Measurements from ENCODE around the gene IGDCC3.
"Not testable (repeated sequence)": the region's sequence is repeated elsewhere in the genome, so short reads cannot be mapped to it uniquely, and the experiment has no call there.

IGDCC3 gene

DNA sequence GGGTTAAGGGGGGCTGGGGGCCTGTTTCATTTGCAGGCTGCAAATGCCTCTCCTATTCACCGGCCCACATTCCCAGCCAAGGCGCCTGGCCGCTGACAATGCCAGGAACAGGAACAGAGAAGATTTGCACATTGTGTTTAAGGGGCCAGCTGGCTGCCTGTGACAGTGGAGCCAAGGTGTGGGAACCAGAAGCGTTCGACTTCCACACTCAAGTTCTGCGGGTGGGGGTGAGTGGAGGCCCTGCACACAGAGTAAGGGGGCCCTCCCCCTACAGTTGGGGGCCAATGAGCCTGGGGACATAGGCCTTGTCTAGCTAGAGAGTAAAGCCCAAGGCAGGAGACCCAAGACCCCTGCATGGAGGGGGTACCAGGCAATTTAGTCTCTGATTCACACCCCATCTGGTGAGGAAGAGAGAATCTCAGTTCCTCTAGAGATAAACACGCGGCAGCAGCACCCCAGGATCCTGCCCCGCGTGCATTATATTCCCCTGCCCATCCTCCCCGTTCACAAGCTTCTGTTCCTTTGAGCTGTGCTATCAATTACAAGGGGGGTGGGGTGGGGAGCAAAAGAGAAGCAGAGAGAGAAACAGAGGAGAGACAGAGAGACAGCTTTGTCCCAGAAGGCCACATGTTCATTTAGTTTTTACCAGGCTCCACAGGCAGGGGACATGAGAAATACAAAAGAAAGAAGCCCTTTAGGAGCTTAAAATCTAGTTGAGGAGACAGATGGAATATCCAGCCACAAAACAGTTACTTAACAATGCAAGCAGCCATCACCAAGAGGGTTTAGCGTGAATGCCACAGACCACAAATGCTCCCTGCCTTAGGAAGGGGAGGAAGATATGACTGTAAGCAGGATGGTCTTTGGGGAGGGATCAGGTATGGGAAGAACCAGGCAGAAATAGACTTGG, 9.2 kb downstream of the IGDCC3 start:
- DNase-seq = no peak

DNA sequence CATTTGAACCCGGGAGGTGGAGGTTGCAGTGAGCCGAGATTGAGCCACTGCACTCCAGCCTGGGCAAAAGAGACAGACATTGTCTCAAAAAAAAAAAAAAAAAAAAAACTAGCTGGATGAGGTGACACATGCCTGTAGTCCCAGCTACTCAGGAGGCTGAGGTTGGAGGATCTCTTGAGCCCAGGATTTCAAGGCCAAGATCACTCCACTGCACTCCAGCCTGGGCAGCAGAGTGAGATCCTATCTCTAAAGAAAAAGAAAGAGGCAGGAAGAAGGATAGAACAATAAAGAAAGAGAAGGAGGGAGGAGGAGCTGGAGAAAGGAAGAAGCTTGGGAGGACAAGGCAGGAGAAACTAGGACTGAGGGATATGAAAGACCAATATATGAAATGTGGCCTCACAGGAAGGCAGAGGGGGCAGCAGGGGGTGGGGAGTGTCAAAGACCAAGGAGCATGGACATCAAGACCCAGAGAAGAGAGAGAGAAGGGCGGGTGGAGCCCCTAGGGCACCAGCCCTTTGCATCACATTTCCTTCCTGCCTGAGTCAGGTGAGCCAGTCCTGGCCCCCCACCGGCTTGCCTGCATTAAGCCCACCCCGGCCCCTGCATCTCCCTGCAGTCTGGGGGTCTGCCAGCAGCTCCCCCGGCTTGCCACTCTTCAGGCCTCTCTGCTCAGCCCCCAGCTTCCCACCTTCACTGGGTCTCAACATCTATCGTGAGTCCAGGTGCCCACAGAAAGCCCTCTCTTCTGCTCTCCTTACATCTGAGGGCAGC, 11.5 kb downstream of the IGDCC3 start:
- DNase-seq = no peak

DNA sequence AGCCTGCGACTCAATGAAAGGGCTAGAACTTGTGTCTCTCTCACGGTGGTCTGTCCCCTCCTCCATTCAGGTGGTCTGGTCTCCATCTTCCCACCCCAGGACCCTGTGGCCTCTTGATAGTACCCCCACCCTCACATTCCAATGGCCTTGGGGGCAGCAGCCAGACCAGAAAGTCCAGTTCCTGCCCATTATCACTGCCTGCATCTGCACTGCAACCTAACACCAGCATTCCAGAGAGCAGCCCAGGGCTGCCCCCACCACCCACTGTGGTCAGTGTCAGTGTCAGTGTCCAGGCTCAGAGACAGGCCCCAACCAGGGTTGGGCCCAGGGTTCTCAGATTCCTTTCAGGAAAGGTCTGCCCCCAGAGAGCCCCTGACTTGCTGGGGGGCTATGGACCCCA, 12.6 kb downstream of the IGDCC3 start:
- DNase-seq = no peak

DNA sequence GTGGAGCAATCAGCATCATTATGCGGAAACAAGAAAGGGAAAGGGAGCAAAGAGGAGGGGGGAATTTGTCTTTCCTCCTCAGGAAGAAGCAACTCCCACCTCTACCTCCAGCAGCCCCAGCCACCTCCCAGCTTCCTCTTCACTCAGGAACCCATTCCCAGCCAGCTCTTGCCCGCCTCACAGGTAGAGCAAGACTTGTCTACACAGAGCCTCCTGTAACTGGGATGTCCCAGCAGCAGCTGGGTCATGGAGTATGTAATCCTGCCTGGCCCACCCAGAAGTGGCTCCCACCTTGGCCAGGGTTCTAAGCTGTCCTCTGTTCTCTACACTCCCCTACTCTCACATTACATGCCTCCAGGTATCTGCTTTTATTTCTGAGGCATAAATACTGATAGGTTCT, 14.0 kb downstream of the IGDCC3 start:
- no peak for DNase-seq

DNA sequence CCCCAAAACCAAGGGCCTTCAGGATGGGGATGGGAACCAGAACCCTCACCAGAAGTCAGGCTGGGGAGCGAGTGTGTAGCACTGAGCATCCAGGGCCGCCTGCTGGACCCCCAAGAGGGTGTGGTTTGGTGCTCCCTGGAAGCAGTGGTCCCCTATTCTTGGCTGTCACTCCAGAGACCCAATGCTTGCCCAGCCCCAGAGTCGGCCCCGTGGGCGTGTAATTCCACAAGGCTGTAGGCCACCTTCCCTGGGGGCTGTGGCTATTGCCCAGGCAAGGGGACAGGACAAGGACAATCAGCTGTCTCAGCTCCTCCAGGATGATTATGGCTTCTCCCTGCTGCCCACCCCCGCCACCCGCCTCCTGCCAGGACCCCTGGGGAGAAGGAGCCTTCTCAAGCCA, 14.5 kb downstream of the IGDCC3 start:
- DNase-seq = no peak

DNA sequence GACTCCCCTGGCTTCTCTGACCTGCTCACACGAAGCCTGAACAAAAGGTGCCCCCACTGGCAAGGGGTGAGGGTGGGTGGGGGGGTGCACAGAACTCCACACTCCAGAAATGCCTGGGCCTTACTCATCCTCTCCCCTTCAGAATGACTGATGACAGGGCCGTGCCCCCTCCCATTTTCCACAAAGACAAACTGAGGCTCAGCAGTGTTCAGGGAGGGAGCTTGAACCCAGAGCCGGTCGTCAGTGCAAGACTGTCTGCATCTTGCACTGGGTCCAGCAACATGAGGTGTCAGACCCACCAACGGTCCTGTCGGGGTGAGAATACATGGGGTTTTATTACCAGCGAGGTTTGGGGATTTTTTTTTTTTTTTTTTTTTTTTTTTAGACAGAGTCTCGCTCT, 15.3 kb downstream of the IGDCC3 start:
- DNase-seq = no peak

DNA sequence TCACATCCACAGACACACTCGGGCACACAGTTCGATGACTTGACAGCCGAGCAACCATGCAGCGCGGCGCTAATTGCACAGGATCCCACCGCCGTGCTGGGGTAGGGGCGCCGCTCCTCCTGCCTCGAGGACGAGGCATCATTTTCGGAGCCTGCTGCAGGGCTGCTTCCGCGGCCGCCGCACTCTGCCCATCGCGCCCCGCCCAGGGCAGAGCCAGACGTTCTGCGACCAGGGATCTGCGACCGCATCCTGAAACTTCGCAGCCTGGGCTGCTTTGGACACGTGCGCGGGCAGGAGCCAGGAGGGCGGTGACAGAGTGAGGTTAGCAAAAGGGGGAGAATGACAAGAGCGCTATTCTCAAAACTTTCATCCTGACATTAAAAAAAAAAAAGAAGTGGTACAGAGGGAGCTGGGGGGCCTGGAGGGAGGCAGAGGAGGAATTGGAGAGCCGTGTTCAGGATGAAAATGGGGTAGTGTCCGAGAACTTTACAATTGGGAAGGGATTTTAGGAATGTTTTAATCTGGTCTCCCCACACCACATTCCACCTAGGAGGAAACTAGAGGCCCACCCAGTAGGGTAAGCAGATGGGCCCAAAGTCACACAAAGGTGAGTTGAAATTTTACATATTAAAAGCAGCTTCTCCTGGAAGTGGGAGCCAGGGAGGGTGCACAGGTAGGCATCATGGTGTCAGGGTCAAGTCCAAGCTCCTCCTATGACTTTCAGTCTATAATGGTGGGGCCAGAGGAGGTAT, 15.9 kb downstream of the IGDCC3 start:
- DNase-seq = no peak

DNA sequence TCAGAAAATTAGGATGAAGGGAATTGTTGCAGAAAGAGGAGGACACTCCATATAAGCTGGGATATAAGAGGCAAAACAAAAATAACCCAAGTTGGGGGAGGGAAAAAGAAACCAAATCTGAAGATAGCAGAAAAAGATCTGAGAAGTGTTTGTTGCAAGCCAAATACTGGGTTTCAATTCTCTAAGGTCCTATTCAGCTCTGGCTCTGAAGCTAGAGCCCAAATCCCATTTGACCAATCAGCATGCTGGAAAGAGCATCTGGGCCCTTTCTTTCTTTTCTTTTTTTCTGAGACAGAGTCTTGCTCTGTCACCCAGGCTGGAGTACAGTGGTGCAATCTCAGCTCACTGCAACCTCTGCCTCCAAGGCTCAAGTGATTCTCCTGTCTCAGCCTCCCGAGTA, 17.3 kb downstream of the IGDCC3 start:
- no peak for DNase-seq

DNA sequence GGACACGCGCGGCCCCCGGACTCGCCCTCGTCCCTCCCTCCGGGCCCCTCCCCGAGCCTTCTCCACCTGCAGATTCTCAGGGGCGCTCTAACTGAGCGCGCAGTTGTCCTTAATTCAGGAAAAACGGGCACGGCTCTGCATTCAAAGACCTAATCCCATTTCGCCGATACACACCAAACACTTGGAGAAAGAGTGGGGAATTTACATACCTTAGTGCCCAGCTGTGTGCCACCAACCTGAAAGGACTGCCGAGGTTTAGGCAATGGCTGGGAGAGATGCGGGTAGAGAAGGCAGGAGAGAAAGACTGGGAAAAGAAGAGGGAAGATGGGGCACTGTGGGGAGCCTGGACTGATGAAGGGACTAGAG, 21.8 kb downstream of the IGDCC3 start:
- DNase-seq = no peak

DNA sequence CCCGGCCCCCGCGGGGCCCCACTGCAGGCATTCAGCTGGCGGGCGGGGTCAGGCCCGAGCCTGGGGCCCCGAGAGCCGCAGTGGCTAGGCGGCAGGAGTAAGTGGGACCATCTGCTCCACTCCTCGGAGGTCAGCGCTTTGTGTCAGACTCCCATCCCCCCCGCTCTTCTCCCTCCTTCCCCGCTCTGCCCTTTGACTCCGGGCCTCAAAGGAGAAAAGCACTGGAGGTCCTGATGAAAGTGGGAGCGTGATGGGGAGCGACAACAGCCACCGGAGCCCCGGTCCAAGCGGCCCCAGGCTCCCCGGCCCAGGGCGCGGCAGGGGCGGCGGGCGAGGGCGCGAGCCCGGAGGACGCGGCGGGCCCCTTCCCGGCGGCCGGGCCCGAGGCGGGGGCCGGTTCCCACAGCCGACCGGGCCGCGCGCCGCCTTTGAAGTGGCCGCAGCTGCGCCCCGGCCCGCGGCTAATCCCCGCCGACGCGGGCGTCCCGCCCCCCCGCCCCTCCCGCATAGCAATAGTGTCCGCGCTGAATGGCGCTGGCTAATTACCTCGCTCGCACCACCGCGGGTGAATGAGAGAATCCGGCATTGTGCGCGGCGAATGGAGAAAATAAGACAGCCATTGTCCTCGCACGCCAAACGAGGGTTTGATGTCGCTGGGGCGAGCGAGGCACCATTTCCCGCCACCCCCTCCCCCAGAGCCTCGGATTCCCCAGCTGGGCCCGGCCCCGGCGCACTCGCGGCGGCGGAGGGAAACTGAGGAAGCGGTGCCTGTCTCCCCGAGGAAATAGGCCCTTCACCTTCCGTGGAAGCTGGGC, 22.4 kb downstream of the IGDCC3 start:
- no peak for DNase-seq

DNA sequence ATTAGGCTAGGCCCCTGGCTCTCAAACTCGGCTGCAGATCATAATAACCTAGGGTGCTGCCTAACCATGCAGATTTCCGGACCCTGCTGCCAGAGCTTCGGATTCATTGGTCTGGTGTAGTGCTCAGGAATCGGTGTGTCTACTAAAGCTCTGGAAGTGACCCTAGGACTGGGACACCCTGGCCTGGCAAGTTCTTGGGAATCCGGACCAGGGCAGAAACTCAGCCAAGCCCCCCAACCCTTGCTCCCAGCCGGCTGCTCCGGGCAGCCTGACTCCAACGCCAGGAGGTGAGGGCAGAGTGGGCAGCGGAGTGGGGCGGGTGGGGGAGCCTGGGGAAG, 23.0 kb downstream of the IGDCC3 start:
- no peak for DNase-seq

DNA sequence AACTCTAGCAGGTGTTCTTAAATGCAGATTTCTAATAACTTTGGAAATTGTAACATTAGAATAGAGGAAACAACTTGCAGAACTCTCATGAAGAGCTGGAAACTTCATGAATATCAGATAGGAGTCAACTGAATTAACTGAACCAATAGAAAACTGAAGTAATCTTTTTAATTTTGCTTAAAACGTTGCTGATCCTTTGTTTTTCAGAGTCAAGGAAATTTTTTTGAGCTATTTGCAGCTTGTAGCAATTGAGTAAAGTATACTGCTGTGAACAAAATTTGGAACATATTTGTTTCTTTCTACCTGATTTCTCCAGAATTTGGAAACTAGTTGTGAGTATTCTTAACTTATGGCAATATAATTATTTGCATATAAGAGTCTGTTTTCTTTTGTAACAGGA, 25.8 kb downstream of the IGDCC3 start:
- DNase-seq = not testable (repeated sequence)

DNA sequence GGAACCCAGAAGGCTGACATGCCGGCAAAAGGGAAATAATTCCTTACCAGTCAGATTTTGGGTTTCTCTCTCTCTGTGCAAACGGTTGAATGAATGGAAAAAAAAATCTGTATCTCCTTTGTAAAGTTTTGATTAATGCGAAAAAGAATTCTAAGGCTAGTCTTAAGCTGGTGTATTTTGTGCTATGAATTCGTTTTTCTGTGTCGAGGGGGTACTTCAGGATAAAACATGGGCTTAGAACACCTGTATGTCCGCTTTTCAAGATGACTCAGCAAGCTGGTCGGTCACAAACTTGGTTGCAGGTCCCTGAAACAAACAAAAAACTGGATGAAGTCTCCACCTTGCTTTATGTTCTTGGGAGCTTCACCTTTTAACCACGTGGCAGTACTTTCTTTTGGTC, 28.5 kb downstream of the IGDCC3 start:
- no peak for DNase-seq

DNA sequence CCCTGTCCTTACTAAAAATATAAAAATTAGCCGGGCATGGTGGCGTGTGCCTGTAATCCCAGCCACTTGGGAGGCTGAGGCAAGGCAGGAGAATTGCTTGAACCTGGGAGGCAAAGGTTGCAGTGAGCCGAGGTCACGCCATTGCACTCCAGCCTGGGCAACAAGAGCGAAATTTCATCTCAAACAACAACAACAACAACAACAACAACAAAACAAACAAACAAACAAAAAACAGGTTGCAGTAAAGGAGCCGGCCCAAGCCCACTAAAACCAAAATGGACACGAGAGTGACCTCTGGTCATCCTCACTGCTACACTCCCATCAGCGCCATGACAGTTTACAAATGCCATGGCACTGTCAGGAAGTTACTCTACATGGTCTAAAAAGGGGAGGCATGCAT, 30.0 kb downstream of the IGDCC3 start:
- DNase-seq = not testable (repeated sequence)

DNA sequence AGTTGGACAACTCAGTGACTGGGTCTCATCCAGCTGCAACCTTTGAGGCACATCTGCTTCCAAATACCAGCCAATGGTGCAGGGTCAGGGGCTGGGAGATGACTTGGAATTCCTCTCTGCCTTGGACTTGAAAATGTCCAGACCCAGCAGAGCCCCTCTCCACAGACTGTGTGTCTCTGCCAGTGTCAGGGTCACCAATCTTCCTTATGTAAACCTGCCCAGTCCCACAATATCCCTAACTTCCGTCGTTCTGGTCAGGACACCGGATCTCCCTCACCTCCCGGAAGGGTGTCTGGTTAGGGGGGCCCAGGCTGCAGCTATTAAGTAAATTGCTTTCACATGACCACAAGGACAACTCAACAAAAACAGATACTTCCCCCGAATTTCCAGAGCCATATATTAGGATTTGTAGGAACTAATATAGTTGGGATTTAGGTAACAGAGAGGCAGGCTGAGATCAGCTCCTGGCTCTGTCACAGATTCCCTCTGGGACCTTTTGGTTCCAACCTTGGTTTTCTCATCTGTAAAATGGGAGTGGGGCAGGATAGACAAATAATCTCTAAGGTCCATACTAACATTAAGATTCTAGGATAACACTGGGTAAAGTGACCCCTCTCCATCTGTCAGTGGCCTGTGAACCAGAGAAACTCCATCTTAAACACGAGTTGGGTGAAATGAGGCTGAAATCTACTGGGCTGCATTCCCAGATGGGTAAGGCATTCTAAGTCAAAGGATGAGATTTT, 30.8 kb downstream of the IGDCC3 start:
- no peak for DNase-seq

DNA sequence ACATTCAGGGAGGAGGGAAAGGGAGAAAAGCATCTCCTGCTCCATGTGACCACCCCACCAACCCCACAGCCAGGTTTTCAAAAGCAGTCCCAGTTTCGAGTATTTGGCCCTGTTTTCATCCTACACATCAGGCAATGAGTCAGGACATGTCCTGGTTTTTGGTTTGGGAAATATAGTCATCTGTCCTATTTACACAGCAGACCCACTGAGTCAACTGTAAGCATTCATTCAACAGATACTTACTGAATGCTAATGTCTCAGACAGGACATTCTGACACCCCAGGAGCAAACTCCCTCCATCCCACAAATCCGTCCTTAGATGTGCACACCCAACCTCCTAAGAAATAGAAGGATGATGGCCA, 32.9 kb downstream of the IGDCC3 start:
- no peak for DNase-seq

DNA sequence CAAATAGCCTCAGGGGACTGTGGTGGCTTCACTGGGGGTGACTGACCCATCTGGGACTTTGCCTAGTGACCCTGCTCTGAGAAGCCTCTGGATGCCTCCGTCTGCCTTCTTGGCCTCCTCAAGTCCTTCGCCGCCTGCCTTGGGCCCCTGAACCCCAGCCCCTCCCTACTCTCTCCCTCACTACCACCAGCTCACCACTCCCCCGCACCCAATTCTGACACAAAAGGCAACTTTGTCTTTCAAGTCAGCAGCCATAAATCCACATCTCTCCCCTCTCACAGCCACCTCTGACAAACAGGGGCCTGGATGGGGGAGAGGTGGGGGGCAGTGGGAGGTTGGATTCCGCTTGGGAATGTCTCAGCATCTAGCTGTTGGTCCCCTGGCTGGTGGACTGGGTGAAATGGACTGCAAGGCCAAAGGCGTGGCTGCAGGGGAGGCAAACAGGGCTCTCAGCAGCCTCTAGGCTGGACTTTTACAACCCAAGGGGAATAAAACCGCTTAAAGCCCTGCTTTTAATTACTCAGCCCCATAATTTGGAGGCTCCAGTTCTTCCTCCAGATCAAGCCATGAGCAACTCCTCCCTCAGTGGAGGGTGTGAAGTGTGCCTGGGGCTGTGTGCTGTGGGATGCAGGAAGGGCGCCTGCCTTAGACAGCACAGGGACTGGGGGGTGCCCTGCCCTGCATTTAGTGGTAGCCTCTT, 33.4 kb downstream of the IGDCC3 start:
- DNase-seq = no peak

DNA sequence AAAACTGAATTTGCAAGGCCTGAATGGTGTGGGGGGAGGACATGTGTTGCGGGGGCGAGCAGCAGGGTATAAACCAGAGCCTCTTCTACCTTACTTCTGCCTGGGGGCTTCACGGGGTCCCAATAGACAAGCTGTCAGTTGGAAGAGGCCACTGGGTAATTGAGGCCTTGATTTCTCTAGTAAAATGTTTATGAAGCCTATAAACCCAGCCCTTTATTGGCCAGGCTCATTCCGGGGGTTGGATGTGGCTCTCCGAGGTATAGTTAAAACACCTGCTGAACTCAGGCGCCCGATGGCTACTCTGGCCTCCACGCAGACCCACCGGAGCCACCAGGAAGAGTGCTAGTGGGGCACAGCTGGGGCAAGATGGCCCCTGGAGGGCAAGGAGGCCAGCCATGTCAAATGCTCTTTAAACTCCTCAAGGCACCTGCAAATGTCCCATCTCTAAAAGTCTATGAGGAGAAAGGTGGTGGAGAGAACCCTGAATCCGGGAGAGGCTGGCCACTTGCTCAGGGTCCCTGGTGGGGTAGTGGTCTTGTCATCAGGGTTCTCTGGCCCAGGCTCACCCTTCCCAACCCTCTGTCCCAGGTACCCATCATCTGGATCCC, 34.3 kb downstream of the IGDCC3 start:
- no peak for DNase-seq

DNA sequence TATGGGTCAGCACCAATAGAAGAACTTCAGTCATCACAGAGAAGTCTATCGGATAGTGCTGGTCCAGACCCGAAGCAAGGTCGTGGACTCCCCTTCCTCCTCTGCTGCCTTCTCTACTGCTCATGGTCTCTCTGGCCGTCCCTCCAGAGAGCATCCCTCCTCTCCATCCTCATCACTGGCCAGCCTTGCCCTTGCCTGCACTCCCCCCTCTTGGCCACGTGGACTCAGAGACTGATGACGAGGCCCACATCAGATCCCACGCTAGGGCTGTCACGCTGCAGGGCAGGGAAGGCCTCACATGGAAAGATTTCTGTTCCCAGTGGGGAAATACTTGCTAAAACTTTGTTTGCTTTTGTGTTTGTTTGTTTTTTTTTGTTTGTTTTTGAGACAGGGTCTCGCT, 35.3 kb downstream of the IGDCC3 start:
- no peak for DNase-seq

DNA sequence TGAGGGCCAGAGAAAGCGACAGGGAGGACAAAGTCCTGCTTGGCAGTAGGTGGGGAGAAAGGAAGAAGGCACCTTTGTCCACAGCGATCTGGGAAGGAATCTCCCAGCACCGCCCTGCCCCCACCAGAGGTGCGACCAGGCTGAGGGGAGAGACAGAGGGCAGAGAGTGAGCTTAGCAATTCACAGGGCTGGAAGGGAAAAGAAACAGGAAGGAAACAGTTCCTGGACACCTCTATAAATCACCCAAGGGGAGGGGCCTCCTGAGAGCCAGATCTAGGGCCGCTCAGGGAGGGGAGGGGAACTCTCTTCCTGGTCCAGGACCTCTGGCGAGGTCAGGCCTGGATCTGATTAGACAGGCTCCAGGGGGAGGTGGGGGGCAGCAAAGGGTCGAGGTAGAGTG, 37.9 kb downstream of the IGDCC3 start:
- DNase-seq = no peak

DNA sequence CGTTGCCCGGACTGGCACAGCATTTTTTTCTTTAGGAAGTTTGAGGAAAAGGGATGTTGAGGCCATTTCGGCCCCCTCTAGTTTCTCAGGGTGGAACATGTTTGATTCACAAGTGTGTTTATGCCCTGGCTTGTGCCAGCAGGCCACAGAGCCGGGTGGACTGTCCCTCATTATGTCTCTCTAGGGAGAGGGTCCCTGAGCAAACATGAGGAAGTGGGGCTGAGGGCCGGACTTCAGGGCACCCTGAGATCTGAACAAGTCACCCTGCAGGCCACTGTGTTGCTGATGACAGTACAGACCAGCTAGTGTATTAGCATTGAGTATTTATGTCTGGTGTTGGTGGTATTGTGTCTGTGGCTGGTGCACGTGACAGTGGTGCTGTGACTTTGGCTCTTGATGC, 38.4 kb downstream of the IGDCC3 start:
- no peak for DNase-seq

Measured in amniotic stem cell (primary cell).